ENCODE results near the gene CYP26B1. TPM values are rescaled to one million over a fixed set of nuclear protein-coding genes. Genes with fewer than 3 reads are reported as not detected.

The CYP26B1 gene
- total and polyA plus RNA-seq, 2 of the 8 experiments (the other 6 are each of a cell fraction or from before 2014, with no cell fraction given) = 0.06 to 0.69 TPM

DNA sequence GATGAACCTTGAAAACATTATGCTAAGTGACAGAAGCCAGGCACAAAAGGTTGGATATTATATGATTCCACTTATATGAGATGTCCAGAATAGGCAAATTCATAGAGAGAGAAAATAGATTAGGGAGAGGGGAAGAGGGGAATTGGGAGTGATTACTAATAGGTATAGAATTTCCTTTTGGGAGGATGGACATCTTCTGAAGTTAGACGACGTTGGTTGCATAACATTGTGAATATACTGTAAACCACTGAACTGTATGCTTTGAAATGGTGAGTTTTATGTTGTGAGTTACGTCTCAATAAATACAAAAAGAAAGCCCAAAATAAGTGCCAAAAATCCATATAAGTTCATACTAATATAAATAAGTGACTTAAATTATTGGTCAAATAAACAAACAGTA is 18.6 kb upstream of the CYP26B1 start:
- H3K27ac ChIP-seq (ENCODE audit: low read depth, low read length) = no peak overlapping the region
- 89% methylated on average over 3 of the region's 3 CpGs; no CpG with 5 or more reads in 1 of the 2 experiments for WGBS, 2 experiments (ENCODE audit: extremely low coverage in 1 of 2, insufficient coverage in 1 of 2, insufficient read length in 1 of 2, insufficient replicate concordance in 2 of 2, low coverage in 1 of 2, low lambda C conversion rate in 2 of 2, missing lambda C conversion rate in 1 of 2)
- no peak overlapping the region for H3K23ac ChIP-seq (ENCODE audit: insufficient read length)
- H4K20me1 ChIP-seq (replicated peaks in 1 of 2; ENCODE audit: control insufficient read depth in 1 of 2, insufficient read depth in 2 of 2, low read length in 2 of 2) = no peaks in the 10 kb centered on the region
- no peak overlapping the region for H2BK15ac ChIP-seq (ENCODE audit: low read length)
- H2BK12ac ChIP-seq (ENCODE audit: low read depth, low read length) = no peak overlapping the region
- H3K23me2 ChIP-seq (ENCODE audit: low read depth, low read length) = no peaks in the 10 kb centered on the region
- H4K91ac ChIP-seq (replicated peaks; ENCODE audit: insufficient read length, low read length) = no peak overlapping the region
- no peak overlapping the region for H2BK5ac ChIP-seq (ENCODE audit: low read depth, low read length)
- no peak overlapping the region for H3K4me2 ChIP-seq (ENCODE audit: insufficient read depth in 1 of 2, low read depth in 2 of 2, low read length in 2 of 2)
- H3K18ac ChIP-seq (ENCODE audit: extremely low read depth, low read length) = no peak overlapping the region
- no peaks in the 10 kb centered on the region; a peak in 1 of 8 replicates for H3K36me3 ChIP-seq (ENCODE audit: control insufficient read depth in 2 of 4, insufficient read depth in 4 of 4, low read length in 3 of 4)
- no peak overlapping the region for H4K8ac ChIP-seq (ENCODE audit: extremely low read depth, insufficient read depth, low read length)
- ChIA-PET CTCF (ENCODE audit: partially characterized antibody) (no interaction called here), POLR2A (ENCODE audit: partially characterized antibody) (no interaction called here)
- no peak overlapping the region for H3K14ac ChIP-seq (ENCODE audit: insufficient read length)
- H3K27me3 ChIP-seq (replicated peaks in 1 of 4; ENCODE audit: control insufficient read depth in 3 of 4, extremely low read depth in 1 of 4, insufficient read depth in 3 of 4, low read length in 3 of 4) = no peaks in the 10 kb centered on the region
- H3K56ac ChIP-seq (replicated peaks; ENCODE audit: insufficient read length, low read depth, low read length) = no peak overlapping the region
- no peak overlapping the region for H2AFZ ChIP-seq (ENCODE audit: low read length)
- no peak overlapping the region for H2AK5ac ChIP-seq (ENCODE audit: low read depth, low read length)
- H3K4me1 ChIP-seq (replicated peaks in 1 of 4; ENCODE audit: control insufficient read depth in 3 of 4, insufficient read depth in 4 of 4, low read length in 3 of 4) = no peaks in the 10 kb centered on the region
- H3K9me3 ChIP-seq (ENCODE audit: insufficient read depth in 2 of 2, low read depth in 1 of 2, low read length in 1 of 2) = no peaks in the 10 kb centered on the region
- FAIRE-seq (no peak), DNase-seq (ENCODE audit: low read depth in 1 of 2, low spot score in 2 of 2) (no peak)
- no peak overlapping the region for H3K4me3 ChIP-seq (ENCODE audit: extremely low read depth in 1 of 4, insufficient read depth in 2 of 4, low read depth in 3 of 4, low read length in 4 of 4)
- H3K79me2 ChIP-seq (ENCODE audit: control insufficient read depth in 1 of 2, insufficient read depth in 2 of 2, low read length in 2 of 2) = no peaks in the 10 kb centered on the region
- no peak overlapping the region for H2BK120ac ChIP-seq (replicated peaks; ENCODE audit: low read depth, low read length)
- no peak overlapping the region for H3K4ac ChIP-seq (replicated peaks; ENCODE audit: insufficient read length, low read depth, low read length)
- H3K79me1 ChIP-seq (ENCODE audit: low read depth, low read length) = no peaks in the 10 kb centered on the region
- H4K5ac ChIP-seq (ENCODE audit: insufficient read length, low read depth, low read length) = no peak overlapping the region
- no peak for TF ChIP-seq SP1 (IDR thresholded peaks at IDR 0.05; ENCODE audit: low read depth, low read length)
- TF ChIP-seq, protein P1, sequence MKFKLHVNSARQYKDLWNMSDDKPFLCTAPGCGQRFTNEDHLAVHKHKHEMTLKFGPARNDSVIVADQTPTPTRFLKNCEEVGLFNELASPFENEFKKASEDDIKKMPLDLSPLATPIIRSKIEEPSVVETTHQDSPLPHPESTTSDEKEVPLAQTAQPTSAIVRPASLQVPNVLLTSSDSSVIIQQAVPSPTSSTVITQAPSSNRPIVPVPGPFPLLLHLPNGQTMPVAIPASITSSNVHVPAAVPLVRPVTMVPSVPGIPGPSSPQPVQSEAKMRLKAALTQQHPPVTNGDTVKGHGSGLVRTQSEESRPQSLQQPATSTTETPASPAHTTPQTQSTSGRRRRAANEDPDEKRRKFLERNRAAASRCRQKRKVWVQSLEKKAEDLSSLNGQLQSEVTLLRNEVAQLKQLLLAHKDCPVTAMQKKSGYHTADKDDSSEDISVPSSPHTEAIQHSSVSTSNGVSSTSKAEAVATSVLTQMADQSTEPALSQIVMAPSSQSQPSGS (IDR thresholded peaks at IDR 0.05; ENCODE audit: low read length) = no peak
- no peak for TF ChIP-seq JUND (IDR thresholded peaks at IDR 0.05; ENCODE audit: low read length)
- TF ChIP-seq, protein P2, sequence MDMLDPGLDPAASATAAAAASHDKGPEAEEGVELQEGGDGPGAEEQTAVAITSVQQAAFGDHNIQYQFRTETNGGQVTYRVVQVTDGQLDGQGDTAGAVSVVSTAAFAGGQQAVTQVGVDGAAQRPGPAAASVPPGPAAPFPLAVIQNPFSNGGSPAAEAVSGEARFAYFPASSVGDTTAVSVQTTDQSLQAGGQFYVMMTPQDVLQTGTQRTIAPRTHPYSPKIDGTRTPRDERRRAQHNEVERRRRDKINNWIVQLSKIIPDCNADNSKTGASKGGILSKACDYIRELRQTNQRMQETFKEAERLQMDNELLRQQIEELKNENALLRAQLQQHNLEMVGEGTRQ (IDR thresholded peaks at IDR 0.05; ENCODE audit: low read length) = no peak
- TF ChIP-seq, protein P3, sequence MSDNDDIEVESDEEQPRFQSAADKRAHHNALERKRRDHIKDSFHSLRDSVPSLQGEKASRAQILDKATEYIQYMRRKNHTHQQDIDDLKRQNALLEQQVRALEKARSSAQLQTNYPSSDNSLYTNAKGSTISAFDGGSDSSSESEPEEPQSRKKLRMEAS (IDR thresholded peaks at IDR 0.05) = no peak
- no peak for TF ChIP-seq TEAD4 (IDR thresholded peaks at IDR 0.05; ENCODE audit: low read depth, low read length)
- no peak for TF ChIP-seq TBP (IDR thresholded peaks at IDR 0.05; ENCODE audit: low read depth, low read length)
- no peak for TF ChIP-seq GTF2F1 (IDR thresholded peaks at IDR 0.05; ENCODE audit: borderline replicate concordance, low read depth, low read length)
- TF ChIP-seq CHD2 (IDR thresholded peaks at IDR 0.05; ENCODE audit: low read length) = no peak
- TF ChIP-seq PHF8 (conservative IDR thresholded peaks at IDR 0.05; ENCODE audit: low read depth, low read length) = no peak
- no peak overlapping the region for H2BK20ac ChIP-seq (ENCODE audit: low read length)
- no peak overlapping the region for H3K9ac ChIP-seq (replicated peaks in 1 of 4; ENCODE audit: extremely low read depth in 1 of 4, low read depth in 3 of 4, low read length in 3 of 4)

Data from H1 (cell line).